Measurements from ENCODE around the gene DNAJC9.

Gene DNAJC9

DNA sequence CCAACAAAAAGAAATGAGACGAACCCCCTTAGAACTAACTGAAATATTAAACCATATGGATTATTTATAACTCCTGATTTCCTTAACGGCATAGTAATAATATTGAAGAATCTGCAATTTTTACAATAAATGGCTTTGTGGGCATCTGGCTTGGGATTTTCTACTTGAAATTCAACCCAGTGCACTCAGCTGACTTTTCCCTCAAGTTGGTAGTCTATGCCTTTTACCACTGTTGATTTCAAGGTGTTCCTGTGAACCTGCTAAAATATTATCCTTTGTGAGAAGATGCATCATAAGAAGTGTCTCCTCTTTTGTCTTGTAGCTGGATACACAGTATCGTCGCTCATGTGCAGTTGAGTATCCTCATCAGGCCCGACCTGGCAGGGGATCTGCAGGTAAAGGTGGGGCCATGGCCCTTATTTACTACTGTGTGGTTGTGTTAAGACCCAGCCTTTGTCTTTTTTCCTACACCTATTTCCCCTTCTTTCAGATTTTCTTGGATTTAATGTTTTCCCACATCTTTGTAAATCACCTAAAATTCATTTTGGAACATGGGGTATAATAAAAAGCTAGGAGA, 8.0 kb downstream of the DNAJC9 start:
- DNase-seq = no peak

DNA sequence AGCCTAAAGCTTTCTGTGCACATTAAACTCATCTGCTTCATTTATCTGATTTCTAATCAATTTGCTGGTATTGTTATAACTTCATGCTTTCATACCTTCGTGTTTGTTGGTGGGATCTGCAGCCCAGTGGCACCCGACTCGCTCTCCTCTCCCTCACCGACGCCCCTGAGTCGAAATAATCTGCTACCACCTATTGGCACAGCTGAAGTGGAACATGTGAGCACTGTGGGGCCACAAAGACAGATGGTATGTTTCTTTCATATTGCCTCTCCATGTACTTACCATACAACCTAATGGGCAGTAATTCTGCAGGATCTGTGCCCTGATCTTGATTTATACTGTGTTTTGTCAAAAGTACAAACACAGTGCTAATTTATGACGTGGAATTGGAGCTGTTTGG, 12.4 kb downstream of the DNAJC9 start:
- no peak for DNase-seq

DNA sequence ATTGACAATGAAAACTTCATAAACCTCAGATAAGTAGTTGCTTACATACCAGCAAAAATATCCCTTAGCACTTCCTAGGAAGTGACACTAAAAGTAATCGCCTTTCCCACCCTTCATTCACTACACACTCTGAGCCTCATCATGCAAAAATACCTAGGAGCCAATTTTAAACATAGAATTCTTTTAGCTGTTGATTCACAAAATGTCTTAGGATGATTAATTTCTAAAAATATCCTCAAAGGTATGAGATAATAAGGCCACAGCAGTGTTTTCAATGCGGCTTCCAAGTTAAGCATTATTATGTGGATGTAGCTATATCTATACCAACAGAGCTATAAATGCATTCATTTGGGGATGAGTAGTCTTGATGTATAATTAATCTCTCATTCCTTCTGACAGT, 13.2 kb downstream of the DNAJC9 start:
- DNase-seq = no peak

DNA sequence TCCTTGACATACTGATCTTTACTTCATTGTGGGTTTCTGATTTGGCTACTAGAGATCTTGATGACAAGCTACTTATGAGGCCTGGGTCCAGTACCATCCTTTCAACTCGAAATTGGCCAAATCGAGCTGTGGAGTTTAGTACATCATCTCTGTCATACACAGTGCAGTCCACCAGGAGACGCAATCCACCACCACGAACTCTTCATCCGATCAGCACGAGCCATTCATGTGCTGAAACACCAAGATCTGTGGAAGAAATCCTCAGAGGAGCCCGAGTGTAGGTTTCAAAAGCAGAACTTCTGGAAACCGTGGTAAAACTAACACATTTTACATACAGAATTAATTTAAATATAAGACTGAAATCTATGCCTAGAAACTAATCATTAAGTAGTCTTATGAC, 14.2 kb downstream of the DNAJC9 start:
- DNase-seq = no peak

DNA sequence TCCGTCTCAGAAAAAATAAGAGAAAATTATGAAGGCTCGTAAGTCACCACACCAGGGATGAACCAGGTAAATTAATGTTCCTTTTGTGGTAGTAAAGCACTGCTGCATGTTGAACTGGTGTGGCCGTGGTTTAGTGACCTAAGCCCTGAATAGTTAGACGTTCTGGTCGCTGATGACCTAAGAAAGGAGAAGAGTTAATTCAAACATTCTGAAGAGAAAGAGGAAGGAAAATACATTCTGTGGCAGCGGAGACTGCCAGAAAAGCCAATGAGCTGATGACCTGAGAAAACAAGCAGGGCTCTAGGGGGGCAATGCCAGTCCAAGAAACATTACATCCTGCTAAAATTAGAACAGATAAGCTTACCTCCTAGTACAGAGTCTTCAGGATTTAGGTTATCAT, 17.5 kb downstream of the DNAJC9 start:
- no peak for DNase-seq

DNA sequence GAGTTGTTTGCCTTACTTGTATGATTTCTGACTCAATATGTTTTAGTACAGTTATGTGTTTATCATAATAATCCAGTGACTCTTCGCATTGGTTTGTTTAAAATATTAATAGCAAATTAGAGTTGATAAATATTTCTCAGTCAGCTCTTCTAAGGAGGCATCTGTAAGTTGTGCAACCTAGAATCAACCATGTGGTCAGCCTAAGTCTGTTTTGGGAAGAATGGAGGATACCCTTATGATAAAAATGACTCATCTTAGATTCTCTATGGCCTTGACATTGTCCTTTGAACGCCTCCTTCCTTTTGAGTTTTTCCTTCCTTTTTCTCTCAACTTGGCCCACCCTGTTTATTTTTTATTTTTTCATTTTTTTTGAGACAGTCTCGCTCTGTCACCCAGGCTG, 18.8 kb downstream of the DNAJC9 start:
- no peak for DNase-seq

DNA sequence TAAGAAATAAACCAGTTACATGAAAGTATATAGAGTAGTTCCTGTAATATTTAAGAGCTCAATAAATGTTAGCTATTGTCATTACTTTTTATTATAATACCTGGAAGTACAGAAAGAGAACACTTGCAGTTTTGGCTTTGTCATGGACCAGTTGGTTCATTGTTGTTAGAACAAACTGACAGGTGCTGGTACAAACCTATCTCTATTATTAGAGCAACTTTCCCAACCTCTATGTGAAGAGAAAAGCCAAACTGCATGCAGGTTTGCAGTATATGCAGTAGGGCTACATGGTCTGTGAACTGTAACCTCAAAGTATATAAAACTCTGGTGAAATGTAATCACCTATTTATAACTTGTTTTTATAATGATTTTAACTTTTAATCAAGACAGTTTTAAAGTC, 20.4 kb downstream of the DNAJC9 start:
- DNase-seq = no peak

DNA sequence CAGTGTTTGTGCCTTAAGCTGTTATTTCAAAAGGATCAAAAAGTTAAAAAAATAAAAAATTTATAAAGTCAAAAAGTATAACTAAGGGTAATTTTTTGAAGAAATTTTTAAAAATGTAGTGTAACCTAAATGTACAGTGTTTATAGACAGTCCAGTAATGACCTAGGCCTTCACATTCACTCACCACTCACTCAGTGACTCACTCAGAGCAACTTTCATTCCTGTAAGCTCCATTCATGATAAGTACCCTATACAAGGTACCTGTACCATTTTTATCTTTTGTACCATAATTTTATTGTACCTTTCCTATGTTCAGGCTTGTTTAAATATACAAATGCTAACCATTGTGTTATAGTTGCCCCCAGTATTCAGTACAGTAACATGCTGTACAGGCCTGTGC, 21.5 kb downstream of the DNAJC9 start:
- no peak for DNase-seq

DNA sequence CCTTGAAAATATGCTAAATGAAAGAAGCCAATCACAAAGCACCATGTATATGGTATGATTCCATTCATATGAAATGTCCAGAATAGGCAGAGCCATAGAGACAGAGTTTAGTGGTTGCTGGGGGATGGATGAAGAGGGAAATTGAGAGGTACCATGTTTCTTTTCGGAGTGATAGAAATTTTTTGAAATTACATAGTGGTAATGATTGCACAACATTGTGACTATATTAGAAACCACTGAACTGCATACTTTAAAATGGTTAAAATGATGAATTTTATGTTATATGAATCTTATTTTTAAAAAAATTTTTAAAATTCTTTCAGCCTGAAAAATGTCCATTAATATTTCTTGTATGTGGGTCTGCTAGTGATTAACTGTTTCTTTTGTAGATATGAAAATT, 26.1 kb downstream of the DNAJC9 start:
- DNase-seq = no peak

DNA sequence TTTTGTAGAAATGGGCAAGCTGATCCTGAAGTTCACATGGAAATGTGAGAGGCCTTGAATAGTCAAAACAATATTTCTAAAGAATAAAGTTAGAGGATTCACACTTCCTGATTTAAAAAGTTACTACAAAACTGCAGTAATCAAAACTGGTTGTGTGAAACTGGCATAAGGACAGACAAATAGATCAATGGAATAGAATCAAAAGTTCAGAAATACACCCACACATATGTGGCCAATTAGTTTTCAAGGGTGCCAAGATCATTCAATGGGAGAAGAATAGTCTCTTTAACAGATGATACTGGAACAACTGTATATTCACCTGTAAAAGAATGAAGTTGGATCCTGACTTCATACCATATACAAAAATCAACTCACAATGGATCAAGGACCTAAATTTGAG, 27.7 kb downstream of the DNAJC9 start:
- DNase-seq = no peak

DNA sequence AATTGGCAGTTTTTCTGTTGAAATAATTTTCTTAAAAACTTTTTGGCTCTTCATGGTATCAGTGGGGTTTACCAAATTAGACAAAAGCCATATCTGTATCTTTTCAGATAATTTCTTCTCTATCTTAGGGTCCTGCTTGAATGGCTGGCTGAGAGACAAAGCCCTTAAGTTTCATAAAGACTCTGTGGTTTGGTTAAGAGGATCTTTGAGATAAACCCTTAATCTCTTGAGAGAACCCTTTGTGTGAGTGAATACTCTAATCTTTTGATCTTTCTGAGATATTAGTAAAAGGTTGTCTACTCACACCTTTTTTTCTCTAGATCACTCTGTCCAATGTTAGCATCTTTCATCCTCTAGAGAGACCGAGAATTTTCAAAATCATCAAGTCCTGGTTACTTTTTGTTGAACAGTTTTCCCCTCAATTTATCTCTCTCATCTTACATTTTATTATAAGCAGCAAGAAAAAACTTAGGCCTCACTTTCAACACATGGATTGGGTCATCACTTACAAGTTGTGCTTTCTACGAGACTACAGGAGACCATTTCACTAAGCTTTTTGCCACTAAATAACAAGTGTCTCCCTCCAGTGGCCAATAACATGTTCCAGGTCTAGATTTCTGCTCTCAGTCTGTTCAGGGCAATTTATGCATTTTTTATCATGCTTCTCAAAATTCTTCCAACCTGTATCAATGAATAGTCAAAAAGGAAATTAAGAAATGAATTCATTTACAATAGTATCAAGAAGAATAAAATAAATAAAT, 28.4 kb downstream of the DNAJC9 start:
- DNase-seq = no peak

DNA sequence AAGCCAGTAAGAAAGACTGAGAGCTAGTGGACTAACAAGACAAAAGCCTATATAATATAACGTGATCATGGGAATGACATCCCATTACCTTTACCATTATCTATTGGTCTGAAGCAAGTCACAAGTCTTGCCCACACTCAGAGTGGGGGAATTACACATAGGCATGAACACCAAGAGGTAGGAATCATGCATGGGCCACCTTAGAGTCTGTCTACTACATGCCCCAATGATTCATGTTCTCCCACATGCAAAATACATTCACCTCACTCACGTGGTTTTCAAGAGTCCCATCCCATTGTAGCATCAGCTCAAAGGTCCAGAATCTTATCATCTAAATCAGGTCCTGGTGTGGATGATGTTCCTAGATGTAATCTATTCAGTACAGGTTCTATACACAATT, 29.4 kb downstream of the DNAJC9 start:
- no peak for DNase-seq

DNA sequence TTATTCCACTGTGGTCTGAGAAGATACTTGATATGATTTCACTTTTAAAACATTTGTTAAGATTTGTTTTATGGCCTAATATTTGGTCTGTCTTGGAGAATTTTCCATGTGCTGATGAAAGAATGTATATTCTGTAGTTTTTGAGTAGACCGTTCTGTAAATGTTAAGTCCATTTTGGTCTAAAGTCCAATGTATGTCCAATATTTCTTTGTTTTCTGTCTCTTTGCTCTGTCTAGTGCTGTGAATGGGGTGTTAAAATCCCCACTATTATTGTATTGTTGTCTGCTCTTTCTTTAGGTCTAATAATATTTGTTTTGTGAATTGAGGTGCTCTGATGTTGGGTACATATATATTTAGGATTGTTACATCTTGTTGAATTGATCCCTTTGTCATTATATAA, 31.3 kb downstream of the DNAJC9 start:
- DNase-seq = no peak

DNA sequence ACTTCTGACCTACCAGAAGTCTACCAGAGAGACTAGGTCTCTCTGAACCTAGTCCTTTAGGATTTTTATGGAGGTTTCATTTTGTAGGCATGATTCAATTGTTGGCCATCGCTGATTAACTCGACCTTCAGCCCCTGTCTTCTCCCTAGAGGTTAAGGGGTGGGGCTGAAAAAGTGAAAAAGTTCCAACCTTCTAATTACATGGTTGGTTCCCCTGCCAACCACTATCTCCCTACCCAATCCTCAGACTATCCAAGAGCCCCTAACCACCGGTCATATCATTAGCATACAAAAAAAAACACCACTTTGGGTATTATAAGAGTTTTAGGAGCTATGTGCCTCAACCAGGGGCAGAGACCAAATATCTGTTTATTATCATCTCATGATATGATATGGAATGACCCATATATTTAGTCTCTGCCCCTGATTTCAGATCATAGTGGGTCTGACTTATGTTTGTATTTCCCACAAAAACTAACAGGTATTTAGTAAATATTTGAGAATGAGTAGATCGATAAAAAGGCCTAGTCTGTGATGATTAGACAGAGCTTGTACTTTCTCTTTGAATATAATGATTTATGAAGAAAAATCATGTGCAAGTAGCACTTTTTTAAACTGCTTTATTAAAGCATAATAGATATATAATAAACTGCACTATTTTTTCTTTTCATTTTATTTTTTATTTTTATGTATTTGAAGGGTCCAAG, 35.8 kb downstream of the DNAJC9 start:
- no peak for DNase-seq

DNA sequence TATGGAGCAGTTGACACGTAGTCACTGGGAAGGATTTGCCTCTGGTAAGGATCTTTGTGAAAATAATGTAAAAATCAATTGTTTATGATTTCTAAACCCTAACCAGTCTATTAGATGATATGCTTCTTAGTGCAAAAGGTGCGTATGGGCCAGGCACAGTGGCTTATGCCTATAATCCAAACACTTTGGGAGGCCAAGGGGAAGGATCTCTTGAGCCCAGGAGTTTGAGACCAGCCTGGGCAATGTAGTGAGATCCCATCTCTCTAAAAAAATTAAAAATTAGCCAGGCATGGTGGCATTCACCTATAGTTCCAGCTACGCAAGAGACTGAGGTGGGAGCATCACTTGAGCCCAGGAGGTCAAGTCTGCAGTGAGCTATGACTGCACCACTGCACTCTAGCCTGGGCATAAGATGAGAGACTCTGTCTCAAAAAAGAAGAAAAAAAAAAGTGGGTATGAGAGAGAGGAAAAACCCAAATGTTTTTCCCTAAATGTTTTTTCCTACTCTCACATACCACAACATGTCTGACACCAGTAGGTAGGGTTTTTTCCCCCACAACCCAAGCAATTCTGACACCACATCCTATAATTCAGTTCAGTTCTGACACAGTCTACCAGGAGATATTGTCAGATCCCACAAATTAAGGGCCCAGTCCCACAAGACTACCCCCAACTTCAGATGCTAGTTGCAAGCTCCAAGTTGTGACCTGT, 36.5 kb downstream of the DNAJC9 start:
- no peak for DNase-seq

DNA sequence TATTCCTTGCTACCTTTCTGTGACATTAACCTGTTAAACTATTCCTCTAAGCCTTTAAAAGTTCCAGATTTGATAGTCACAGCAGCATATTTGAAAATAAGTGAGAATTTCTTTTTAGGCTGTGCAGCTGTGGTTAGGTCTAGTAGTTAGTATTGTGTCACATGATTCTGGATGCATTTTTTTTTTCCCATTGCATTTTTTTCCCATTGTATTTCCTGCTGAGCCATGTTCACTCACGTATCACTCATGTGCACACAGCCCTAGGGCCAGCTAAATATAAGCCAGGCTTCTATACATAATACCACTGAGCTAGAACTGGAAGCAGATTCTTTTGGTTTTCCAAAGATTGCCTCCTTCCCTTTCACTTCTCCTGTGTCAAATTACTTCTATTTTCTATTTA, 37.4 kb downstream of the DNAJC9 start:
- no peak for DNase-seq

DNA sequence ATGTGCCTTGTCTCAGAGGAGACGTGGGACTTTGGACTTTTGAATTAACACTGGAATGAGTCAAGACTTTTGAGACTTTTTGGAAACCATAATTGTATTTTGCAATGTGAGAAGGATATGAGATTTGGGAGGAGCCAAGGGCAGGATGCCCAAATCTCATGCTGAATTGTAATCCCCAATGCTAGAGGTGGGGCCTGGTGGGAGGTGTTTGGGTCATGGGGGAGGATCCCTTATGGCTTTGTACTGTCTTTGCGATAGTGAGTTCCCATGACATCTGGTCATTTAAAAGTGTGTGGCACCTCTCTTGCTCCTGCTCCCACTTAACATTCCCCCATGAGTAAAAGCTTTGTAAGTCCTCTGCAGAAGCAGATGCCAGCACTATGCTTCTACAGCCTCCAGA, 39.2 kb downstream of the DNAJC9 start:
- no peak for DNase-seq

DNA sequence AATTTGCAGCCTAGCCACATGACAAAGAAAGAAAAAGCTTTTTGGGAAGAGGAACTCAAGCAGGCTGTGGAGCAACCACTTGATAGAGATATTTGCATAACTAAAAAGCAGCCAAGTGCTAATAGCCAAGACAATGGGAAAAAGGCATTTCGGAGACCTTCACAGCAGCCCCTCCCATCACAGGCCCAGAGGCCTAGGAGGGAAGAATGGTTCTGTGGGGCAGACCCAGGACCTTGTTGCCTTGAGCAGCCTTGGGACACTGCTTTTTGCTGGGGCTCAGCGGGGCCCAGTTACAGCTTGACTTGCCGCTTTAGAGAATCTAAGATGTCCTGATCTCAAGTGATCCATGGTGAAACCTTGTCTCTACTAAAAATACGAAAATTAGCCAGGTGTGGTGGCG, 40.7 kb downstream of the DNAJC9 start:
- no peak for DNase-seq

DNA sequence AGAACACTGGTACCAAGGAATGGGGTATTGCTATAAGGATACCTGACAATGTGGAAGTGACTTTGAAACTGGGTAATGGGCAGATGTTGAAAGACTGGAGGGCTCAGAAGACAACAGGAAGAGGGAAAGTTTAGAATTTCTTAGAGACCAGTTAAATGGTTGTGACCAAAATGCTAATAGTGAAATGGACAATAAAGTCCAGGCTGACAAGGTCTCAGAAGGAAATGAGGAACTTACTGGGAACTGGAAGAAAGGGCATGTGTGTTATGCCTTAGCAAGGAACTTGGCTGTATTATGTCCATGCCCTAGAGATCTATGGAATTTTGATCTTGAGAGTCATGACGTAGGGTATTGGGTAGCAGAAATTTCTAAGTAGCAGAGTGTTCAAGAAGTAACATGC, 41.2 kb downstream of the DNAJC9 start:
- DNase-seq = no peak

DNA sequence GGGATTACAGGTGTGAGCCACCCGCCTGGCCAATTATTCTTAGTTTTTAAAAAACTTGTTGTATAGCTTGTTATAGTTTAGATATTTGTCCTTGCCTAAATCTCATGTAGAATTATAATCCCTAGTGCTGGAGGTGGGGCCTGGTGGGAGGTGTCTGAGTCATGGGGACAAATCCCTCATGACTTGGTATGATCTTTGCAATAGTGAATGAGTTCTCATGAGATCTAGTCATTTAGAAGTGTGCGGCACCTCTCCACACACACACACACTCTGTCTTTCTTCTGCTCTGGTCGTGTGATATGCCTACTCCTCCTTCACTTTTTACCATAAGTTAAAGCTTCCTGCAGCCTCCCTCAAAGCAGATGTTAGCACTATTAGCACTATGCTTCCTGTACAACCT, 42.0 kb downstream of the DNAJC9 start:
- no peak for DNase-seq

Measured in NCI-H1417 treated with DMSO at 0.1 percent for 48 hours (cell line).